Activated CD4-positive, alpha-beta memory T cell treated with anti-CD3 and anti-CD28 coated beads, Interleukin-2, amount 10 ng/mL, durations not matched to agents 7 days and 5 days (primary cell): ENCODE results near the gene HOPX. TPM values are rescaled to one million over a fixed set of nuclear protein-coding genes. Genes with fewer than 3 reads are reported as not detected.
"Not testable (repeated sequence)": the region's sequence is repeated elsewhere in the genome, so short reads cannot be mapped to it uniquely, and the experiment has no call there.

Experiments
- CTCF ChIA-PET: fragments of 350-600 bp; sonication (Branson Sonifier 250); formaldehyde crosslinking; loops from one replicate; lab custom pipeline; 2021; ENCODE audit warnings: antibody characterized with exemption, inconsistent platforms; lab: Charles Lee
- POLR2A ChIA-PET: fragments of 350-600 bp; sonication (Branson Sonifier 250); formaldehyde crosslinking; loops from one replicate; lab custom pipeline; 2021; ENCODE audit warnings: antibody characterized with exemption; lab: Charles Lee
- DNase-seq: peaks from one replicate; pipeline ENCODE4 v3.0.0-alpha.2; 2020
- H3K27ac Mint-ChIP-seq: one replicate; pipeline ENCODE4 v1.8.0; 2021; ENCODE audit warnings: mild to moderate bottlenecking, mixed read lengths
- H3K27me3 Mint-ChIP-seq: one replicate; pipeline ENCODE4 v1.8.0; 2021; ENCODE audit warnings: mixed read lengths
- H3K36me3 Mint-ChIP-seq: one replicate; pipeline ENCODE4 v1.8.0; 2021; ENCODE audit warnings: low read depth, mixed read lengths
- H3K4me1 Mint-ChIP-seq: one replicate; pipeline ENCODE4 v1.8.0; 2021; ENCODE audit warnings: mixed read lengths
- H3K4me3 Mint-ChIP-seq: one replicate; pipeline ENCODE4 v1.8.0; 2021; ENCODE audit warnings: mild to moderate bottlenecking, mixed read lengths
- H3K9me3 Mint-ChIP-seq: one replicate; pipeline ENCODE4 v1.8.0; 2021; ENCODE audit warnings: mixed read lengths
- total RNA-seq, 2 experiments: library from RNA; stranded (reverse); gene quantifications; one replicate each; pipeline ENCODE4 v1.2.3, GENCODE V29; 2021

HOPX gene
- total RNA-seq, 2 experiments from 2014 or later: 206 to 215 TPM

DNA sequence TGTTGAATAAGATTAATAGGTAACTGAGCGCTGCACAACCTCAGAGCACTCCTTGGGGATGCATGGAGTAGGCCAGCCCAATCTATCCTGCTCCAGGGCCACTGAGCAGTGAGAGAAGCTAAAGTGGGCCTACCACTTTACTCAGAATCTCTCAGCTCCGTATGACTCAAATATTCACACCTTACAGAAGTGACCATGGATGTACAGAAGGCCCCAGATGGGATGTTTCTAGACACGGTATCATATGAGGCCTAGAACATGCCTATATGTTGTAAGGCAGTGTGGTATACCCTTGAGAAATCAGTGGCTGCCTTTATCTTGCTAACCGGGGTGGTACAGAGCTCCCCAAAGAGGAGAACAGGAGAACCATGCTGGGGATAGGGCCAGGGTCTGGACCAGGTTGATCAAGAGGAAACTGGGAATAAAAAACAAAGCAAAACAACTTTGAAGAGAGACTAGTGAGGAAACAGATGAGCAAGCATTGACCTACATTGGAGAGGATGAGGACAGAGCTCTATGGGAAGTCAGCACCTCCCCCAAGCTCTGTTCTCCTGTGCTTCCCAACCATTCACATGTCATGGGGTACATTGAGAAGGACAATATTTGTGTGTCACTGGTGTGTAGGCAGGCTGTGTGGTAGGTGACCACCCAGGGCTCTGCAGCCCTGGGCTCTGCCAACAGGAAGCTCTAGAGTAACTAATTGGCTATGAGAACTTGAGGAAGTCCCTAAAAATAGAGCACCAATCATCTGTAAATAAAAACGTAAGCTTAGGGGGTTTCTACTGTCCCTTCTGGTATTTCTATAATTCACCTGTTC is 31.4 kb downstream of the HOPX start:
- CTCF ChIA-PET: interaction anchor here (1.1 to 3.1 kb wide), 3 partner anchors 9 to 215 kb away, joined by 3 to 14 read pairs (median 8); partner anchors contain the start of genes PAICS and PPAT
- peaks cover 75% of the 10 kb centered on the region for H3K36me3 Mint-ChIP-seq
- peak overlapping the region; percentile 45 for H3K4me3 Mint-ChIP-seq
- H3K27ac Mint-ChIP-seq: peak overlapping the region; percentile 91
- no peak for DNase-seq
- peaks cover 8% of the 10 kb centered on the region for H3K9me3 Mint-ChIP-seq
- H3K27me3 Mint-ChIP-seq: no peaks in the 10 kb centered on the region
- peaks cover 81% of the 10 kb centered on the region for H3K4me1 Mint-ChIP-seq
- POLR2A ChIA-PET: interaction anchor here (0.9 to 2.7 kb wide), 11 partner anchors 9 to 329 kb away, joined by 3 to 9 read pairs (median 5); partner anchors contain the start of genes AASDH, PAICS, POLR2B and PPAT

DNA sequence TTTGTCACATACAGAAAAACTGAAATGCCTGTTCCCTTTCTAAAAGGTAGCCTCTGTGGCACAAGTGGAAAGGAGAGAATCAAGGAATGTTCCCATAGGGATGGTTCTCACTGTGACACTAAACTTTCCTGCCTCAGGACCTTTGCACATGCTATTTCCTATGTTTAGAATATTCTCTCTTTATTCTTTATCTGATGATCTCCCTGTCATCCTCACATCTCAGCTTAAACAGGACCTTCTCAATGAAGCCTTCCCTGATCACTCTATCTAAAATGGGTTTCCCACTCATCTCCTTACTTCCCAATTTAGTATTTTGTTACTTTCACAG is 32.3 kb downstream of the HOPX start:
- H3K27ac Mint-ChIP-seq: peak overlapping the region; percentile 91
- H3K36me3 Mint-ChIP-seq: peaks cover 69% of the 10 kb centered on the region
- ChIA-PET POLR2A (interaction anchor here (0.9 to 2.7 kb wide), 7 partner anchors 8 to 261 kb away, joined by 3 to 9 read pairs (median 8); partner anchors contain the start of genes AASDH, PAICS and PPAT), CTCF (interaction anchor here (1.1 to 3.1 kb wide), 3 partner anchors 8 to 188 kb away, joined by 3 to 14 read pairs (median 5); no protein-coding TSS in a partner anchor)
- no peak overlapping the region for H3K4me3 Mint-ChIP-seq
- no peaks in the 10 kb centered on the region for H3K27me3 Mint-ChIP-seq
- peaks cover 10% of the 10 kb centered on the region for H3K9me3 Mint-ChIP-seq
- DNase-seq: no peak
- H3K4me1 Mint-ChIP-seq: peaks cover 72% of the 10 kb centered on the region

DNA sequence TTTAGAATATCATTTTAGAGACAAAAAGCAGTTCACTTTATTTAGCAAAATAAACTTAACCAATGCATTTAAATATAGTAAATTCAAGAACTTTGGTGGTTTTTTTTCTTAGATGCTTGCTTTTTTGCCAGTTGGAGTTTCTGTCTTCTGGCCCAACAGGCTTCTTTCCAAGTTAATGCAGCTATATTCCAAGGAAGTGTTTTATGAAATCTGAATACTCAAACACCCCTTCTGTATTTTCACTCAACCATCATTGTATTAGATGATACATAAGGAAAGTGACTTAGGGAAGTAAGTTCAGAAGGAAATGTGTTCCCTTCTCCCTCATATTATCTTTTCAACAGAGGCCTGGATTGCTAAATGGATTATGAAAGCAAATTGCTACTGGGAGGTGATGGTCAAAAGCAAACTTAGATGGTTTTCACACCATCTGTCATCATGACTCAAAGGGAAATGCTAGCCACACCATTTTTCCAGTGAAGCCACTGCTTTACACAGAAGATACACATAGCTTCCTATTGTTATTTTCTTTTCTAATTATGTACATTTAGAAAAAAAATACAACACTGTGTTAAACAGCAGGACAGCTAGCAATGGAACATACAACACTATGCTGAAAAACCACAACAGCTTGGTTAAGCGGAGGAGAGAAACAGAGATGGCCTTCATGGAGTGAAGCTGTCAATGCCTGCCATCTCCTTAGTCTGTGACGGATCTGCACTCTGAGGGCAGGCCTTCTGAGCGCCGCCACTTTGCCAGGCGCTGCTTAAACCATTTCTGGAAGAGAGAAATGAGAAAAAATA is 32.9 kb downstream of the HOPX start:
- Mint-ChIP-seq H3K27ac (peak overlapping the region; percentile 91), H3K4me3 (peak overlapping the region; percentile 15), H3K27me3 (no peaks in the 10 kb centered on the region), H3K4me1 (peaks cover 66% of the 10 kb centered on the region), H3K36me3 (peaks cover 69% of the 10 kb centered on the region), H3K9me3 (peaks cover 10% of the 10 kb centered on the region)
- ChIA-PET POLR2A (interaction anchor here (1.2 to 2.7 kb wide), 6 partner anchors 7 to 212 kb away, joined by 3 to 9 read pairs (median 6); partner anchors contain the start of genes PAICS and PPAT), CTCF (interaction anchor here (0.9 to 3.1 kb wide), 4 partner anchors 8 to 189 kb away, joined by 3 to 14 read pairs (median 4); no protein-coding TSS in a partner anchor)
- DNase-seq: peak; percentile 36

DNA sequence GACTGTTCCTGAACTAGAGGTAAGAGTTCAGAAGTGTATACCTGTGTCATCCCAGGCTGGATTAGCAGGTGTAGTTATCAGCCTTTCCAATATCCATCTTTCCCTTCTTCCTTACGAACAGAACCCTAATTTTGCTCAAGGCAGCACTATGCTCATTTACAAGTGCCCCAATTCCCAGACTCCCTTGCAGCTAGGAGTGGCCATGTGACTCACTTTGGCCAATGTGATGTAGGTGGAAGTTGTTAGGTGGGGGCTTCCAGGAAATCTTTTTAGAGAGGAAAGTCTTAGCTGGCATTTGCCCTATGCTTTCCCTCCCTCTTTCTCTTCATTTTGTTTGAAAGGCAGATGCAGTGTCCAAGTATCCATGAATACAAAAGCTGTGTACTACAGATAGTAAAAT is 34.8 kb downstream of the HOPX start:
- no peaks in the 10 kb centered on the region for H3K27me3 Mint-ChIP-seq
- no peak for DNase-seq
- ChIA-PET POLR2A (no interaction called here), CTCF (interaction anchor here (1.3 kb wide), 1 partner anchor 9 kb away, joined by 3 read pairs; no protein-coding TSS in a partner anchor)
- H3K27ac Mint-ChIP-seq: no peak overlapping the region
- H3K9me3 Mint-ChIP-seq: peaks cover 10% of the 10 kb centered on the region
- H3K4me1 Mint-ChIP-seq: peaks cover 58% of the 10 kb centered on the region
- no peak overlapping the region for H3K4me3 Mint-ChIP-seq
- peaks cover 59% of the 10 kb centered on the region for H3K36me3 Mint-ChIP-seq

DNA sequence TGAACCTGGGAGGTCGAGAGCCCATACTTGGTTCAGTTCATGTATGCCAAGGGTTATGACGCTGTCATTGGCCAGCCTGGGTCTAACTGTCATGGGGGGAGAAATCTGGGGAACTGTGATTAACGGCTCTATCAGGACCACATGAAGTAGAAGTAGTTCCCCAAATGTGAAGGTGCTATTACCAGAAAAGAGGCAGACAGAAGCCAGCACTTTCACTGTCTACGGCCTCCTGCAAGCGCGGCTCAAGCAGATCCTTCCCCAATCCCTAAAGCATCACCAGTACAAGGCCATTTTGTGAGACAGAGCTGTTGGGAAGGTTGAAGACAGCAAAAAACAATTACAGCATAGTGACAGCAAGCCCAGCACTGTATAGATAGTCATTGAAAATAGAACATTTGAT is 37.5 kb downstream of the HOPX start:
- H3K27me3 Mint-ChIP-seq: no peaks in the 10 kb centered on the region
- ChIA-PET POLR2A (no interaction called here), CTCF (no interaction called here)
- H3K36me3 Mint-ChIP-seq: peaks cover 34% of the 10 kb centered on the region
- no peak overlapping the region for H3K27ac Mint-ChIP-seq
- peaks cover 10% of the 10 kb centered on the region for H3K9me3 Mint-ChIP-seq
- peaks cover 48% of the 10 kb centered on the region for H3K4me1 Mint-ChIP-seq
- DNase-seq: no peak
- no peak overlapping the region for H3K4me3 Mint-ChIP-seq

- Mint-ChIP-seq H3K36me3 (peaks cover 14% of the 10 kb centered on the region), H3K27ac (peak overlapping the region; percentile 50)
- POLR2A ChIA-PET: interaction anchor here (1.3 to 2.0 kb wide), 3 partner anchors 8 to 13 kb away, joined by 4 to 9 read pairs (median 4); no protein-coding TSS in a partner anchor
Measured at GRCh38 chr4:56641494-56642051, 39.5 kb downstream of the HOPX start.

GRCh38 chr4:56640621-56641493 is 40.2 kb downstream of the HOPX start:
- ChIA-PET POLR2A (interaction anchor here (0.9 to 2.0 kb wide), 5 partner anchors 8 to 338 kb away, joined by 3 to 9 read pairs (median 4); partner anchors contain the start of gene POLR2B), CTCF (interaction anchor here (0.5 to 2.2 kb wide), 11 partner anchors 9 to 591 kb away, joined by 3 to 14 read pairs (median 3); no protein-coding TSS in a partner anchor)
- H3K27me3 Mint-ChIP-seq: no peaks in the 10 kb centered on the region
- H3K27ac Mint-ChIP-seq: peak overlapping the region; percentile 59
- peaks cover 28% of the 10 kb centered on the region for H3K4me1 Mint-ChIP-seq
- H3K36me3 Mint-ChIP-seq: peaks cover 9% of the 10 kb centered on the region
- H3K9me3 Mint-ChIP-seq: peaks cover 5% of the 10 kb centered on the region
- no peak overlapping the region for H3K4me3 Mint-ChIP-seq
- DNase-seq: no peak

More at GRCh38 chr4:56641494-56642051, 39.5 kb downstream of the HOPX start:
- no peak for DNase-seq
- CTCF ChIA-PET: interaction anchor here (0.5 to 2.2 kb wide), 11 partner anchors 8 to 592 kb away, joined by 3 to 14 read pairs (median 3); no protein-coding TSS in a partner anchor
- Mint-ChIP-seq H3K4me3 (no peak overlapping the region), H3K9me3 (peaks cover 10% of the 10 kb centered on the region), H3K27me3 (no peaks in the 10 kb centered on the region), H3K4me1 (peaks cover 34% of the 10 kb centered on the region)

DNA sequence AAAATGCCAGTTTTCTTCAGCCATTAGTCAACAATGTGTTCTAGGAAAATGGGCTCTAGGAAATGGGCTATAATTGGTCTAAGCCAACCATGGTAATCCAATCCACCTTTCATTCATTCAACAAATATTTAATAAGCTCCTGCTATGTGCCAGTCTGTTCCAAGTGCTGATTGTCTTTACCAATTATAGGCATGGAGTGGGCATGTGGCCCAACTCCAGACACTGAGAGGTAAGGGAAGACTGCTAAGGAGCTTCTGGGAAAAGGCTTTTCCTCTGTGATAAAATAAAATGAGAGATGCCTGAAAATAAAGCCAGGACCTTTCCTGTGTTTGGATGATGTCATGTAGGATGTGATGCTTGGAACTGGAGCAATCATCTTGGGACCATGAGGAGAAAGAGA is 43.3 kb downstream of the HOPX start:
- CTCF ChIA-PET: interaction anchor here (0.6 to 1.0 kb wide), 2 partner anchors 59 to 62 kb away, joined by 3 read pairs; no protein-coding TSS in a partner anchor
- peaks cover 3% of the 10 kb centered on the region for H3K9me3 Mint-ChIP-seq
- peaks cover 24% of the 10 kb centered on the region for H3K4me1 Mint-ChIP-seq
- H3K36me3 Mint-ChIP-seq: peaks cover 5% of the 10 kb centered on the region
- POLR2A ChIA-PET: interaction anchor here (2.8 kb wide), 1 partner anchor 17 kb away, joined by 7 read pairs; no protein-coding TSS in a partner anchor
- H3K27ac Mint-ChIP-seq: no peak overlapping the region
- no peak overlapping the region for H3K4me3 Mint-ChIP-seq
- no peak for DNase-seq
- no peaks in the 10 kb centered on the region for H3K27me3 Mint-ChIP-seq

DNA sequence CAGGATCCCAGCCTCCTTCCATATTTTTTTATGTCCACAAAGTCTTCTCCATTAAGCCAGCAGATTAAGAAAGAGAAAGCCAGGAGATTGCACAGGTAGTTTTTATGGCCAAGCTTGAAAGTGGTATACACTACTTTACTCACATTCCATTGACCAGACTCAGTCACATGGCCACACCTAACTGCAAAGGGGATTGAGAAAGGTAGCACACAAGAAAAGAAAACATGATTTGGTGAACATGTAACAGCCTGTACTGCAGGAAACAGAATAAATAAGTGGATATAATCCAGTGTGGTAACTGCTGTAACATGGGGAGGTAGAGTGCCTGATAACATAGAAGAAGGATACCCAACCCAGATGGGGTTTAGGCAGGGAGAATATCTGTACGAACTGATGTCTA is 43.9 kb downstream of the HOPX start:
- H3K4me1 Mint-ChIP-seq: peaks cover 24% of the 10 kb centered on the region
- H3K9me3 Mint-ChIP-seq: peaks cover 3% of the 10 kb centered on the region
- ChIA-PET POLR2A (interaction anchor here (2.8 kb wide), 1 partner anchor 18 kb away, joined by 7 read pairs; no protein-coding TSS in a partner anchor), CTCF (no interaction called here)
- peaks cover 5% of the 10 kb centered on the region for H3K36me3 Mint-ChIP-seq
- DNase-seq: no peak
- no peak overlapping the region for H3K4me3 Mint-ChIP-seq
- no peaks in the 10 kb centered on the region for H3K27me3 Mint-ChIP-seq
- no peak overlapping the region for H3K27ac Mint-ChIP-seq

GRCh38 chr4:56634954-56635353 is 46.1 kb downstream of the HOPX start:
- DNase-seq, POLR2A ChIA-PET: not testable (repeated sequence)

GRCh38 chr4:56633486-56633885 is 47.6 kb downstream of the HOPX start:
- Mint-ChIP-seq H3K4me3 (no peak overlapping the region), H3K36me3 (peaks cover 9% of the 10 kb centered on the region), H3K4me1 (peaks cover 1% of the 10 kb centered on the region), H3K27ac (no peak overlapping the region), H3K27me3 (no peaks in the 10 kb centered on the region), H3K9me3 (peaks cover 7% of the 10 kb centered on the region)
- ChIA-PET POLR2A (no interaction called here), CTCF (no interaction called here)
- no peak for DNase-seq

More at GRCh38 chr4:56634954-56635353, 46.1 kb downstream of the HOPX start:
- H3K9me3 Mint-ChIP-seq, H3K4me1 Mint-ChIP-seq, CTCF ChIA-PET, H3K36me3 Mint-ChIP-seq, H3K27me3 Mint-ChIP-seq, H3K27ac Mint-ChIP-seq, H3K4me3 Mint-ChIP-seq: not testable (repeated sequence)
